NOMO-1 treated with dmso at 0.1 percent for 144 hours (cell line): ENCODE measurements around the gene CTXN1.
"Not testable (repeated sequence)": the region's sequence is repeated elsewhere in the genome, so short reads cannot be mapped to it uniquely, and the experiment has no call there.

Experiments used
- DNase-seq: peaks from one replicate; lab custom pipeline; 2025; ENCODE audit not compliant: unreplicated experiment; lab: John Stamatoyannopoulos, UW

The CTXN1 gene

DNA sequence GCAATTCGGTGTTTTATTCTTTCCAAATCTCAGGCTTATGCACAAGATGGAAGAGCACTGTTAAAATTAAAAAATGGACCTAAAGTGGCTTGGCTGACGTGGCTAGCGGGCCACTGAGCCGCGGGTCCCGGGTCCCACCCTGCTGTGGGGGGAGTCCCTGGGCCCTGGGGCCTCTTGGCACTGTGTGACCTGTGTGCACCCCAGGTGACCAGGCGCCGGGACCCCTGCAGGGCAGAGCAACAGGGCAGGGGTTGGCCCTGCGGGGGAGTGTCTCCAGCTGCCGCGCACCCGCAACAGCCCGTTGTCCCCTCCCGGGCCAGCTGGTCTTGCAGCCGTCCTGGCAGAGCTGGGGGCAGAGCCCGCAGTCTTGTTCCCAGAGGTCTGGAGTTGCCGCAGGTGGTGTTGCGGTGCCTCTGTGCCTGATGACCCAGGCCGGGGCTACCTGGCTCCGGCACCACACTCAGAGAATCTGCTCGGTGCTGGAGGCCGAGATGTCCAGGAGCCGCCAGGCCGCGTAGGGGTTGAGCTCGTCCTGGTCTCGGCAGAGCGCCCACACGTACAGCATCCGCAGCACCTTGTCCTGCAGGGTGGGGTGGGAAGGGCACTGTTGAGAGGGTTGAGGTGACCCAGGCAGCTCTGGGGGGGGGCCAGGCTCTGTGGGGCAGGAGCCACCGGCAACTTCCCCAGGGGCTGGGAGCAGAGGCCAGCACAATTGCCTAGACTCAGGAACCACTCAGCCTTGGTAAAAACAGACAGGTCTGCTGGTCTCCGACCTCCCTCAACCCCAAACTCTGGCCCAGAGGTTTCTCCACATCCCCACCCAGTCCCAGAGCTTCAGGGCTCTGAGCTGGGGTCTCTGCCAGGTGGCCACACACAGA is 1.0 kb upstream of the CTXN1 start:
- DNase-seq = no peak

DNA sequence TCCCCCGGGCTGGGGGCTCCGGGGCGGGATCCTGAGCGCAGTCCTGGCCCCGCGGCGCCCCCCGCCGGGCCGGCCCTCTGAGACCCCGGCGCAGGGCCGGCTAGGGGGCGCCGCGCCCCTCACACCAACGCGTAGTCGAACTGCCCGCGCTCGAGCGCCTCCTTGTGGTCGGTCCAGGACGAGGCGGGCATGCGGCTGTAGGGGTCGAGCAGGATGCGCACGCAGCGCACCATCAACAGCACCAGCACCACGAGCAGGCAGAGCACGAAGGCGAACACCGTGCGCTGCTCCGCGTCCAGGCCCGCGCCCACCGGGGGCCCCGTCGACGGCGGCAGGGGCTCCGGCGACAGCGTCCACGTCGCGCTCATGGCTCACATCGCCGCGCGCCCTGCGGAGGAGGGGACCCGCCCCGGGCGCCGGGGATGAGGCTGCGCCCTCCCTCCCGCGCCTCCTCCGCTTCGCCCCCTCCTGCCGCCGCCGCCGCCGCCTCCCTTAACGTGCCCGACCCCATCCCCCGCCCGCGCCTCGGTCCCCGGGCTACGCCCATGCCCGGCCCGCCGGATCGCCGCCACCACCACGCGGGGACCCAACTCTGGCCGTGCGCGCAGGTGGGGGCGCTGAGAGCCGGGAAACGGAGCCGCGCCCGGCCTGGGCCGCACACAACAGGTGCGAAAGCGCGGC is 624 bp downstream of the CTXN1 start:
- peak; percentile 45 for DNase-seq

DNA sequence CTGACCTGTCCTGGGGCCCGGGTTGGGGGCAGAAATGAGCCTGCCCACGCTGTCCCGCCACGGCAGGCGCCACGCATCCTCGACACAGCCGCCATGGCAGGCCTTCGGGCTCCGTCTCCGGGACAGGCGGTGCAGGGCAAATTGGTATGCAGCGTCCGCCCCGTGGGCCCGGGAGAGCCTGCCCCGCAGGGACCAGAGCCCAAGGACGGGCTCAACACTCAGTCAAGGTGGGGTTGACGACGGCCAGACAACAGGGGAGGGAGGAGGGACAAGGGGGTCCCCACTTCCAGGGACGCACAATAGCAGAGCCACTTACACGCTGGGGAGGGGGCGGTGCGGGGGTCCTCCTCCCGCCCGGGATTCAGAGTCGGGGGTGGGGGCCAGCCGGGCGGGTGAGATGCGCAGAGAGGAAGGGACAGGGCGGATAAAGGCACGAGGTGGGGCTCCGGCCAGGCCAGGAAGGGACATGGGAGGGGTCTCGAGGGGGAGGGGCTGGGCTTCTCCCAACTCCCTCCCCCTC is 1.2 kb downstream of the CTXN1 start:
- no peak for DNase-seq

DNA sequence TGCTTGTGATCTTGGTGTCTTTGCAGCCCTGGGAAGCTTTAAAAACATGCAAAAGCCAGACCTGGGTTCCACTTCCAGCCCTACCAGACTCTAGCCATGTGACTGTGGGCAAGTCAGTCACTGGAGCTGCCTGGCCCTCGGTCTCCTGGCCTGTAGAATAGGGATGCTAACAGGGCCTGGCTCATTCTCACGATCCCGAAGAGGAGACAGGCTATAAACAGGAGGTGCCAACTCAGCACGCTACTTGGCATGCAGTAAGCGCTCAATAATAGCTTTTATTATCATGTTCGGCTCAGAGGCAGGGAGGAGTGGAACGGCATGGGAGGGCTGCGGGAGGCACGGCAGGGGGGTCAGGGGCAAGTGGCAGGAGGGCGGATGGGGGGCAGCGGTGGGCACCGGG is 1.7 kb downstream of the CTXN1 start:
- no peak for DNase-seq

DNA sequence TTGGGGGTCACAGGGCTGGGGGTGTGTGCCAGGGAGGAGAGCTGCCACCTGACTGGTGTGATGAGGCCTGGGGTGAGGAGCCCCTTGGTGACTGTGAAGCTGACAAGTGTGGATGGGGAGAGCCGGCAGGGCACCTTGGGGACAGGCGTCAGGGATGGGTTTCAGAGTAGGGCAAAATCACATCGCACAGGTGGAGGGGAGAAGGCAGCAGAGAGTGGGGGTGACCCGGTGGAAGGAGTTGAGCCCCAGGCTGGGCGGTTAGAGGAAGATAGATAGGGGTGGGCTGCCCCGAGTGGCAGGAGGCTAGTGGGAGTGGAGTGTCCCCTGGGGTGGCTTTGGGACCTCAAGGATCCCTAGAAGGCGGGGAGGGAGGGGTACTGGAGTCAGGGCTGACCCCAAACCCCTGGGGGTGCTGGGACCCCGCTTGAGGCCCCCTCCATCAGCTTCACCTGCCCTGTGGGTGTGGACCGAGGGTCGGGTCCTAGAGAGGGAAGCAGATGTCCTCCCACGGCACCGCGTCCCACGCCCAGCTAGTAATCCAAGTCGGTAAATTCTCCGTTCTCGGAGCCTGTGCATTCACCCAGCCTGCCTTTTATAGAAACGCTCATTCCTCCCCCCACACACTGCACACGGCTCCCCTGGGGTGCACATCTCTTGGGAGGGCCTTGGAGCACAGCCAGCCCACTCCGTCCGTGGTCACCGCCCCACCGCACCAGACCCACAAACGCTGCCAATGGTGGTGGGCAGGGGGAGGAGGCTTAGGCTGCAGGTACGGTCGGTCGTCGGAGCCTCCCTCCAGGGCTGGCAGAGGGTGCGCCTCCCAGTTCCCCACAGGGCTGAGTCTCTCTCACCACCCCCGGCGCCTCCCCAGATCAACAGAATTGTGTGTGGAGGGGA is 2.4 kb downstream of the CTXN1 start:
- no peak for DNase-seq

DNA sequence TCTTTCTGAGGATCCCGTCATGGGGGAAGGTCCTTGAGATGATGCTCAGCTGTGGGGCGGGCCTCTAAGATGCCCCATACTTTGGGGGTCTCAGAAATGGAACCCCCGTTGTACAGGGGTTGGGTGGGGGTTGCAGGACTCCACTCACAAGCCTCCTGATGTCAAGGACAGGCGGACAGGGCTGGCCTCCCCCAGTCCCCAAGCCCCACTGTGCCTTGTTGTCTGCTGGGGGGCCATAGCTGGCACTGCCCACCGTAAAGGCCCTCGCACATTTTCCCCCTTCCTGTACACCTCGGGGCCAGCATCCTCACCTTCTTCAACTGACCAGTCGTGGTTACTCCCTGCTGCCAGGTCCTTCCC is 3.1 kb downstream of the CTXN1 start:
- DNase-seq = no peak

DNA sequence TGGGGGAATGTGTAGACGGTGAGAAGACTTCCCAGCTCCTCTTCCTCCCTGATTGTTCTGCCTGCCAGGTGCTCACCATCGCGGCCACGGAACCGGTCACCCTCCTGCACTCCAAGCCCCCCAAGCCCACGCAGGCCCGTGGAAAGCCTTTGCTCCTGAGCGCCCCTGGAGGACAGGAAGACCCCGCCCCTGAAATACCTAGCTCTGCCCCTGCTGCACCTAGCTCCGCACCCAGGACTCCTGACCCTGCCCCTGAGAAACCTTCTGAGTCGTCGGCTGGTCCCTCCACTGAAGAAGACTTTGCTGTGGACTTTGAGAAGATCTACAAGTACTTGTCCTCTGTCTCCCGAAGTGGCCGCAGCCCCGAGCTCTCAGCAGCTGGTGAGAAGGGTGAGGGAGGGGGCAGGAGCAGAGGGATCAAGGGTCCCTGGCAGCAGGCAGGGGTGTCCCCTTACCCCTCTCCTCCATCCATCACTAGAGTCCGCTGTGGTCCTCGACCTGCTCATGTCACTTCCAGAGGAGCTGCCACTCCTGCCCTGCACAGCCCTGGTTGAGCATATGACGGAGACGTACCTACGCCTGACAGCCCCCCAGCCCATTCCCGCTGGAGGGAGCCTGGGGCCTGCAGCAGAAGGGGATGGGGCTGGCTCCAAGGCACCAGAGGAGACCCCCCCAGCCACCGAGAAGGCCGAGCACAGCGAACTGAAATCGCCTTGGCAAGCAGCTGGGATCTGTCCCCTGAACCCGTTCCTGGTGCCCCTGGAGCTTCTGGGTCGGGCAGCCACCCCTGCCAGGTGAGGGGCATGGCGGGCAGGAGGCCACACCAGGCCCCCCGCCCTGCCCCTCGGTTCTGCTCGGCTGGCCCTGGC is 3.7 kb downstream of the CTXN1 start:
- DNase-seq = no peak

DNA sequence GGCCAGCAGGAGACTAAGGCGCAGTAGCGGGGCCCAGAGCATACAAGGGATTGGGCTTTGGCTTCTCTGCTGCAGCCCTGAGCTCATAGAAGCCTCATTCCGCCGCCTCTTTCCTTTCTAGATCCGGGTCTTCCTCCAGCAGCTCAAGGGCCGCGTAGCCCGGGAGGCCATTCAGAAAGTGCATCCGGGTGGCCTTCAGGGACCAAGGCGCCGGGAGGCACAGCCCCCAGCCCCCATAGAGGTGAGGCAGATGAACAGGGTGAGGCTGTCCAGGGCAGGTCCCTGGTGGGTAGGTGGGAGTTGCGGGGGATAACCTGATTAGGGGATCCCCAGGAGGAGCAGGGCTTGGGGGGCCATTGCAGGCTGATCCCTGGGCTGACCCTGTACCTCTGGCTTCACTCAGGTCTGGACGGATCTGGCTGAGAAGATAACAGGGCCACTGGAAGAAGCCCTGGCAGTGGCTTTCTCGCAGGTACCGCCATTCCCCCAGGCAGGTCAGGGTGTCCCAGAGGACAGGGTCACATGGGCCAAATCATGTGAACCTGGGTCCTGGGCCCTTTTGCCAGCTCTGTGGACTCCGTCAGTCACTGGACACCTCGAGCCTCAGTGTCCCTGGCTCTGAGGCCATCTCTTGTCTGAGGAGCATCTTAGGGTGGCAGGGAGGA is 4.5 kb downstream of the CTXN1 start:
- no peak for DNase-seq

DNA sequence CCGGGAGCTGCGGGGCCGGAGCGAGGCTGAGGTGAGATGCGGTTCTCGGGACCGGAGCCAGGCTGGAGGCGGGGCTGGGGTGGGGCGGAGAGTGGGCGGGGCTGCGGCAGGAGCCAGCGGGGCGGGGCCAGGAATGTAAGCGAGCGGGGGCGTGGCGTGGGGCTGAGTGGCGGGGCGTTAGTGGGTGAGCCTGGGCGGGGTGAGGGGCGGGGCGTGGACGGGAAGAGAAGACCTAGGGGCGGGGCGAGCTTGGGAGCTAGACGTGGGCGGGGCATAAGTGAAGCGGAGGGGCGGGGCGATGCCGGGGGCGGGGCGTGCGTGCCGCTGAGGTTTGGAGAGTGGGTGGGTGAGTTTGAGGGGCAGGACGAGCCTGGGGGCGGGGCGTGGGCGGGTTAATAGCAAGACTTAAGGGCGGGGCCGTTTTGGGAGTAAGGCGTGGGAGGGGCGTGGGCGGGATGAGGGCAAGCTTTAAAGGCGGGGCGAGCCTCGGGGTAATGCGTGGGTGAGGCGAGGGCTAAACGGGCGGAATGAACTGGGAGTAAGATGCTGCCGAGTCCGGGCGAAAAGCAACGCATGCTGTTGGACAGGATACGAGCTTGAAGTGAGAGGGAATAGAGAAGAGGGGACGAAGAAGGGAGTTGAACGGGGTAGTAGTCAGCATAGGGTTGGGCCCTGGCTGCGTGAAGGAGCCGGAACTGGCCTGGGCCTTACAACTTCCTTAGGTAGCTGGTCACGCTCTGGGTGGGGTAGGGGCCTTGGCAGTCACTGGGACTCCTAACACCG is 5.2 kb downstream of the CTXN1 start:
- peak; percentile 94 for DNase-seq

DNA sequence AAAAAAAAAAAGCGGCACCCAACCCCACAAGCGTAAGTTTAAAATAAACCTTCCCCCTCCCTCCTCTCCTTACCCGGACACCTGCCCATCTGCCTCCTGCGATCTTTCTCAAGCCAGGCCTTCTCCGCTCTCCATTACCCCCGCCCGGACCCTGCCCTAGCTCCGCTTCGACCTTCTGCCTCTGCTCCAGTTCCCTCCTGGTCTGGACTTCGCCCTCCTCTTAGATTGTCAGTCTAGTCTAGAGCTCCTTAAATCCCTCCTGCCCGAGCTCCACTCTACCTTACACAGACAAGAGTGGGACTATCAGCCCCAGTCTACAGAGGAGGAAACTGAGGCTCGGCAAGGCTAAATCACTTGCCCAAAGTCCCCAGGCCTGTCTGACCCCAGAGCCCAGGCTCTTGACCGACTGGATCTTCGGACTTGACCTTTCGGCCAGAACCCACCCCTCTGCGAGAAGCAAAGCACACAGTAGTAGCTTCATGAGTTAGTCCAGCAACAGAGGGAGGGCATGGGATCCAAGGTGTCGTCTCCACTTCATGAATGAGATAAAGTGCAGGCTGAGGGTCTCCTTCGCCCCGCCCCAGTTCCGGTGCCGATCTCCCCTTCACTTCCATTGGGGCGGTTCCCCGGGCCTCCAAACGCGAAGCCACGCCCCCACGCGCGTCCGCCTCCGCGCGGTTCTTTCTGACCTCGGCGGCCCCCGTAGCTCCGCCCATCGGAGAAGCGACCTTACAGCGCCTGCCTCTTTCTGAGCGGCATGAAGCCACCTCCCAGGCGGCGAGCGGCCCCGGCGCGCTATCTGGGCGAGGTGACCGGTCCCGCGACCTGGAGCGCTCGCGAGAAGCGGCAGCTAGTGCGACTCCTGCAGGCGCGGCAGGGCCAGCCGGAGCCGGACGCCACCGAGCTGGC is 6.1 kb downstream of the CTXN1 start, which contains the start of gene SNAPC2:
Gene SNAPC2, plus strand, starts transcription at position 729 of the 909 bp plus-strand sequence. Its CDS starts 29 bp downstream, at position 758.
- DNase-seq = peak; percentile 87

DNA sequence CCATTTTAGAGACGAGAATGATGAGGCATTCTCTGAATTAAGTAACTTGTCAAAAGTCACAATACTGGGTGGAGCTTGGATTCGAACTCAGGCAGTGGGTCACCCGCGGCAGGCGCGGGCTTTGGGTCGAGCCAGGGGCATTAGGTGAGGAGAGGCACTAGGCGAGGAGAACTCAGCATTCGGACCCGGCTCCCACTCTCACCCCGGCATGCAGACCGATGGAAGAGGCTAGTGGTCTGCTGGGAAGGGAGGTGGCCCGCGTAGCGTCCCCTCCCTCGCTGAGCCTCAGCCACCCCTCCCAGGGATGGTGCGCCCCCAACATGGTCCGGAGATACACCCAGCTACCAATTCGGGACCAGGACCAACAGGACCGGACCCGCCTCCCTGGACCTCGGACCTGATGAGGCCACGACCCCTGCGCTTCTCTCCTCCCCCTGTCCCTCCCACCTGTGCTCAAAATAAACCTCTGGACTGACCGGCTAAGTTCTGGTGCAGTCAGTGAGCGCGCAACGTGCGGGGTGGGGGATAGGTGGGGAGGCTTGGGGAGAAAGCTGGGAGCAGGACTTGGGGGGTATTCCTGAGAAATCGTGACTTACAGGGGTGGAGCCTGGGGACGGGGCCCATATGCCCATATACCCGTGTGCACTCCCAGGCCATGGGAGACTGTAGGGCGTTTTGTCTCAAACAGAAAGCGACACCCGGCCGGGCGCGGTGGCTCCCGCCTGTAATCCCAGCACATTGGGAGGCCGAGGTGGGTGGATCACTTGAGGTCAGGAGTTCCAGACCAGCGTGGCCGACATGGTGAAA is 7.1 kb downstream of the CTXN1 start:
- no peak for DNase-seq

DNA sequence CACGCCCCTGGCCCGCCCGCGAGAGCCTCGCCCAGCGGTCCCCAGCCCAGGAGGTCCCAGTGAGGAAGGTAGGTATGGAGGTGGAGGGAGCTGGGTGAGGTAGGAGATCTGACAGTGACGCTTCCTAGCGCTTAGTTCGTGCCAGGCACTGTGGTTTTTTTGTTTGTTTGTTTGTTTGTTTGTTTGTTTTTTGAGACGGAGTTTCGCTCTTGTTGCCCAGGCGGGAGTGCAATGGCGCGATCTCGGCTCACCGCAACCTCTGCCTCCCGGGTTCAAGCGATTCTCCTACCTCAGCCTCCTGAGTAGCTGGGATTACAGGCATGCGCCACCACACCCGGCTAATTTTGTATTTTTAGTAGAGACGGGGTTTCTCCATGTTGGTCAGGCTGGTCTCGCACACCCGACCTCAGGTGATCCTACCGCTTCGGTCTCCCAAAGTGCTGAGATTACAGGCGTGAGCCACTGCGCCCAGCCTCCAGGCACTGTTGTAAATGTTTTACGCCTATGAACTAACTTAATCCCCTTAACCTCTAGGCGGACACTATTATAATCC is 7.8 kb downstream of the CTXN1 start:
- not testable (repeated sequence) for DNase-seq

DNA sequence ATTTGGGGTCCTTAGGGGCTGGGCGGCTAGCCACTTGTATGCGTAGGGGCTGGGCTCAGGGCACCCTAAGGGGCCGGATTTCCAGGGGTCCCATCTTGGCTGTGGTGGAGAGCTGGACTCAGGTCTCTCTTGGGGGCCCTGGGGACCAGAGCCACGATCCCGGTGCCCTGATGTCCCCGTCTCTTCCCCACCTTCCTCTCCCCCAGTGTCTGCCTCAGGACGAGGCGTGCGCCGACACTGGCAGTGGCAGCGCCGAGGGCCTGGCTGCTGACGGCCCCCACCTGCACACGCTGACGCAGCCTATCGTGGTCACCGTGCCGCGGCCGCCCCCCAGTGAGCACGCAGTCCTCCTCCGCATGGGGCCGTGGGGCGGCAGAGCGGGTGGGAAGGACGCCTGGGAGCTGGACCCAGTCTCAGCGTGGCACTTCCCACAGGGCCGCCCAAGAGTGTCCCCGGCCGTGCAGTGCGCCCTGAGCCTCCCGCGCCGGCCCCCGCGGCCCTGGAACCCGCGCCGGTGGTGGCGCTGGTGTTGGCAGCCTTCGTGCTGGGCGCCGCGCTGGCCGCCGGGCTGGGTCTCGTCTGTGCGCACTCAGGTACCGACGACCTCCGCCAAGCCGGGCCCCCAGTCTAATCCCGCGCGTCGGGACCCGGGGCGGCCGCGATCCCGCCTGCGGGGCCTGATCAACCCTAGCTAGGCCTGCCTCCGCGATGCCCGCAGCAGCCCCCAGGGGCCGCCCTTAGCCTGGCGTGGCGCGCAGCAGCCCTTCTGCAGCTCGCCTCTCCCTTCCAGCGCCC is 8.5 kb downstream of the CTXN1 start:
- DNase-seq = peak; percentile 33

DNA sequence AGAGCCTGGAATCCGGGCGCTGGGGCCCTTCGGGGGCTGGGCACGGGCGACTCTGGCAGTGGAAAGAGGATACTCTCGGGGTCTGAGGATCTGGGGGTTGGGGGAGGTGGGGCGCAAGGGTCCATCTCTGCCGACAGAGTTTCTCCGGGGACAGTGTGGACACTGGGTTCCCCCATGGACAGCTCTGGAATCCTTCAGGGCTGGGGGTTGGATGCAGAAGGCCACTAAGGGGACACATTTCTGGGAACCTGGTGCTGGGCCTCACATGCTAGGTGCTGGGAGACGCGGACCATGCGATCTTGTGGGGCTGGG is 9.0 kb downstream of the CTXN1 start:
- DNase-seq = no peak

DNA sequence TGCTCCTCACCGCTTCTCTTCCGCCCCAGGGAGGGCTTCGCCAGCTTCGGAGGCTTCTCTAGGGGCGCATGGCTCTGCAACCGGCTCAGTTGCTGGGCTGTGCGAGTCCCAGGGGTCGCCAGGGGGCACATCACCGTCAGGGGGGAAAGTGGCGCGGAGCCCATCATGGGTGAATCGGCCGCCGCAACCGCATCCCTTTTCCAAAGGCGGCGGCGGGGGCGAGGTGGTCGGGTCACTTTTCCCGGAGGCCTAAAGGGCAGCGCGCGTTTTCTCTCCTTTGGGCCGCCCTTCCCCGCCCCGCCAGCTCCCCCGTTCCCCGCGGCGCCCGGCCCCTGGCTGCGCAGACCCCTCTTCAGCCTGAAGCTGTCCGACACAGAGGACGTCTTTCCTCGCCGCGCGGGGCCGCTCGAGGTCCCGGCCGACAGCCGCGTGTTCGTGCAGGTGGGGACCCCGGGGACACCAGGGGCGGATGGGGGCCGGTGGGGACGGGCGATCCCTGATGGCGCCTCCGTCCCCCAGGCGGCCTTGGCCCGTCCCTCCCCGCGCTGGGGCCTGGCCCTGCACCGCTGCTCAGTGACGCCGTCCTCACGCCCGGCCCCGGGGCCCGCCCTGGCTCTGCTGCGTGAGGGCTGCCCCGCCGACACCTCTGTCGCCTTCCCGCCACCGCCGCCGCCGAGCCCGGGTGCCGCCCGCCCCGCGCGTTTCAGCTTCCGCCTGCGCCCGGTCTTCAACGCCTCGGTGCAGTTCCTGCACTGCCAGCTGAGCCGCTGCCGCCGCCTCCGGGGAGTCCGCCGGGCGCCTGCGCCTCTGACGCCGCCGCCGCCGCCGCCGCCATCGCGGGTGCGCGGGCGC is 9.6 kb downstream of the CTXN1 start:
- DNase-seq = no peak
